ENCODE results near the gene PDE2A. TPM values are rescaled to one million over a fixed set of nuclear protein-coding genes. Genes with fewer than 3 reads are reported as not detected.
A peak's percentile ranks its signal among the peaks of the same experiment; 100 is the strongest.

The PDE2A gene
- total and polyA plus RNA-seq, 2 donors (not counting 3 experiments of a cell fraction or from before 2014, with no cell fraction given), result 14.8 to 16.8 TPM

GRCh38 chr11:72631806-72632731 lies 42.2 kb downstream of the PDE2A start:
- DNase-seq (ENCODE audit: low read depth, low spot score), result peak; percentile 86
- POLR2A ChIA-PET, result no interaction called here
- intact Hi-C loops (cut with micrococcal nuclease), result loop anchor here (1.0 kb wide), 1 partner anchor 10 kb away; no protein-coding TSS in a partner anchor
- H3K9me1 ChIP-seq (replicated peaks; ENCODE audit: control insufficient read depth, extremely low read depth, insufficient read depth, low read length), result no peaks in the 10 kb centered on the region
- TF ChIP-seq GATA2 (IDR thresholded peaks at IDR 0.05; ENCODE audit: insufficient read depth, insufficient read length, low read depth, low read length) (peak; percentile 85), MYC (IDR thresholded peaks at IDR 0.05; ENCODE audit: low read depth, low read length) (peak; percentile 98), POLR2AphosphoS5 (IDR thresholded peaks at IDR 0.05; ENCODE audit: insufficient read depth, low read depth, low read length) (peak; percentile 91), MAX (IDR thresholded peaks at IDR 0.05; ENCODE audit: insufficient read depth, insufficient read length) (peak; percentile 14), EZH2 (IDR thresholded peaks at IDR 0.05; ENCODE audit: borderline replicate concordance, low read depth, low read length, severe bottlenecking) (no peak), FOS (IDR thresholded peaks at IDR 0.05; ENCODE audit: borderline replicate concordance, insufficient read depth, low read length) (peak; percentile 78), CTCF (IDR thresholded peaks at IDR 0.05; ENCODE audit: extremely low read depth in 1 of 2, insufficient read depth in 1 of 2, low read depth in 1 of 2, low read length in 2 of 2) (no peak), POLR2A (IDR thresholded peaks at IDR 0.05; ENCODE audit: low read depth, low read length) (peak; percentile 76), JUN (IDR thresholded peaks at IDR 0.05; ENCODE audit: borderline replicate concordance, insufficient read depth, insufficient read length, low read depth) (peak; percentile 76)
- H3K27ac ChIP-seq (ENCODE audit: insufficient read depth, low read depth, low read length), result peak overlapping the region; percentile 83
- peaks cover 38% of the 10 kb centered on the region for H3K4me1 ChIP-seq (ENCODE audit: control insufficient read depth, extremely low read depth, insufficient read depth, low read length)
- CTCF ChIA-PET, result interaction anchor here (0.8 to 3.5 kb wide), 5 partner anchors 10 to 161 kb away, joined by 3 to 18 read pairs (median 3); no protein-coding TSS in a partner anchor
- H3K9me3 ChIP-seq (replicated peaks; ENCODE audit: control insufficient read depth, insufficient read depth, low read length), result no peaks in the 10 kb centered on the region
- H3K27me3 ChIP-seq (ENCODE audit: control insufficient read depth in 2 of 2, insufficient read depth in 2 of 2, low read length in 2 of 2), result no peaks in the 10 kb centered on the region
- no peak overlapping the region for H2AFZ ChIP-seq (ENCODE audit: low read depth, low read length)
- no peaks in the 10 kb centered on the region for H4K20me1 ChIP-seq (replicated peaks; ENCODE audit: control insufficient read depth, extremely low read depth, insufficient read depth, low read length)
- H3K4me2 ChIP-seq (ENCODE audit: insufficient read depth, low read length), result peak overlapping the region; percentile 1
- BruUV-seq (replicated peaks), result TSS peak; percentile 84
- H3K4me3 ChIP-seq (replicated peaks in 1 of 3; ENCODE audit: insufficient read depth in 1 of 3, low read depth in 1 of 3, low read length in 3 of 3), result no peak overlapping the region
- dilution Hi-C loops (cut with MboI; ENCODE audit: extremely low pct_ligation_motif_present, low sequenced_read_pairs), result no loop called here
- FAIRE-seq, result peak; percentile 98
- no peaks in the 10 kb centered on the region for H3K36me3 ChIP-seq (ENCODE audit: control insufficient read depth in 2 of 2, extremely low read depth in 1 of 2, insufficient read depth in 2 of 2, low read length in 2 of 2)
- H3K79me2 ChIP-seq (ENCODE audit: control insufficient read depth, insufficient read depth, low read length), result no peaks in the 10 kb centered on the region
- peak overlapping the region; percentile 45 for H3K9ac ChIP-seq (replicated peaks; ENCODE audit: extremely low read depth, insufficient read depth, low read length)

All from endothelial cell of umbilical vein (primary cell).